T-helper 1 cell (primary cell): ENCODE measurements around the gene TMPRSS4.

Source experiments
- DNase-seq, 5 donors: peaks; one replicate each; pipeline ENCODE4 v3.0.0-alpha.2; 2012 to 2020

TMPRSS4 gene

DNA sequence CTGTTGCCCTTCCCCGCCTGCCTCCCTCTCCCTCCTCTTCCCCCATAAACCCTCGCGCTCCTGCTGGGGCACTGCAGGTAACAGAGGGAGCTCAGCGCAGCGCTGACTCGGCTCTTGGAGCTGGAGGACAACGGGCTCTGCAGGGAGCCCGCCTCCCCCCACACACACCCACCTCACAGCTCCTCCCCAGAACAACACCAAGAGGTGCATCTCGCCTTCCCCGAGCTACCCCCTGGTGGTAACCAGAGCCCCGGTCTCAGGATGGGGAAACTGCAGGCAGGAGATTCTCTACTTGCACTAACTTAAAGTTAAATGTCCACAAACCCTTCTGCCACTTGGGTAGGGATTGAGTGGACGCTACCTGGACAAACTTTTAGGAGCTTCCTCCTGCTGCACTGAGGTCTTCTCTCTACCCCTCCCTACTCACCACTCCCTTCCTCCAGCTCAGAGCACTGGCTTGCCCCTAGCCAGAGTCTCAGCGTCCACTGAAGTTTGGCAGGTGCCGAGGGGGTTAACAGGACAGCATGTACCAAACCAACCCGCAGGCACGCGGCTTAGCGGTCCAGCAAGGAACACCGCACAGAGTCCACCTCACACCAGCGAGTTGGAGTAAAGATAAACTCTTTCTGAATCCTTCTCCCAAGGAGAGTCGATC, 79.8 kb downstream of the TMPRSS4 start:
- no peak for DNase-seq

DNA sequence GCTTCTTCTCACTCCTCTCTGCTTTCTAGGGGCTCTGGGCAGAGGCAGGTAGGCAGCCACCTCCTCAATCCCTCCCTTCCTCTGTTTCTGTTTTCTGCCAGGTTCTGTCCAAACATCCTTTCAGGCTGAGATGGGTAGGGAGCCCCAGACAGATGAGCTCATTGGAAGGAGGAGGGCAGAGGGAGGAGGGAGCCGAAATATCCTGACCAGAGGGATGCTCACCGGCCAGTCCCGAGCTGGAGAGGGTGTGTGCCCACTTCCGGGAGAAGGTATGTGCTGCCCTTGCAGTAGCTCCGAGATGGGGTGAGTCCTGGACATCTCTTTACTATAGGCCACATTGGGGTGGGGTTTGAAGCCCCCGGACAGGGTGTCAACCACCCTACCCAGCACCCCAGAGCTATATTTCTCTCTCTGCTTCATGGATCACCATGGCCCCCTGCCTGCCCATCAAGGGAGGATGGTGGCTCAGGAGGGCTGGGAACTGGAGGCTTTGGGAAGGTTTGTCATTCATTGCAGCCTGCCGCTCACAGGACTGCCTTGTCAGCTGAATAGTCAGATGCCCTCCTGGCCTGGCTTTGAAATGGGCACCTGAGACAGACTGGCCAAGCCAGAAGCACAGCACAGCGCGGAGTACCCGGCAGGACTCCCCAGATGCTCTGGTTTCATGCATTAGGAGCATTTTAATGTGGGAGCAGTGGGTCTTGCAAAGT, 80.5 kb downstream of the TMPRSS4 start:
- no peak for DNase-seq

DNA sequence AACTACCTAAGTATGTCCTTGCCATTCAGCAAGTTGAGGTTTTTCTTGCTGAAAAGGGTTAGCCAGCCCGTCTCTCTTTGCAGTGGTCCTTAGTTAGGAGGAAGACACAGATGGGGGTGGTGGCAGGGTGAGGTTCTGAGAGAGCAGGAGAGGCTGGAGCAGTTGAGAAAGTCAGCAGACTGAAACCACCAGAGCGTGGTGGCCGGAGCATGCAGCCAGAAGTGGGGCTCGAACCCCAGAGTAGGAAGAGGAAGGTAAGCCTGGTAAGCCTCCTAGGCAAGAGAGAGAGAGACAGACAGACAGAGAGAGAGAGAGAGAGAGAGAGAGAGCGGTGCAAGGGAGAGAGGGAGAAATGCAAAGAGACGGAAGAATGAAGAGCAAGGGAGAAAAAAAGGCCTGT, 84.9 kb downstream of the TMPRSS4 start:
- DNase-seq: no peak

- DNase-seq: no peak
Measured at GRCh38 chr11:118162846-118163245, 86.0 kb downstream of the TMPRSS4 start.

- DNase-seq: no peak
Measured at GRCh38 chr11:118163494-118163893, 86.6 kb downstream of the TMPRSS4 start.

- no peak for DNase-seq
Measured at GRCh38 chr11:118164885-118165284, 88.0 kb downstream of the TMPRSS4 start.

DNA sequence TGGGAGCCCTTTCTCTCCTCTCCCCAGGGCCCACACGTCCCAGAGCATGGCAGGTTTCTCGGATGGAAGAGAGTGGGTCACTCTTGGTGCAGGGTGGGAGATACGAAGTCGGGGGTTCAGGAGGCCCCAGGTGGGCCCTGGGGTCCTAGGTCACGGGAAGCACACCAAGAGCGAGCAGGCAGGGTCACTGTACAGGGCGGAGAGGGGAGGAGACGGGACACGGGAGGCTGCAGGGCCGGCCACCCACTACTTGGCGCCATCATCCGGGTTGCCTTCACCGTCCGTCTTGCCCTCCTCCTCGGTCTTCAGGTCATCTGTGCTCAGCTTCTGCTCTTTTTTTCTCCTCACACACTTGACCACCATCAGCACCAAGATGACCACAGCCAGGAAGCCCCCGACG, 89.8 kb downstream of the TMPRSS4 start:
- DNase-seq: no peak

DNA sequence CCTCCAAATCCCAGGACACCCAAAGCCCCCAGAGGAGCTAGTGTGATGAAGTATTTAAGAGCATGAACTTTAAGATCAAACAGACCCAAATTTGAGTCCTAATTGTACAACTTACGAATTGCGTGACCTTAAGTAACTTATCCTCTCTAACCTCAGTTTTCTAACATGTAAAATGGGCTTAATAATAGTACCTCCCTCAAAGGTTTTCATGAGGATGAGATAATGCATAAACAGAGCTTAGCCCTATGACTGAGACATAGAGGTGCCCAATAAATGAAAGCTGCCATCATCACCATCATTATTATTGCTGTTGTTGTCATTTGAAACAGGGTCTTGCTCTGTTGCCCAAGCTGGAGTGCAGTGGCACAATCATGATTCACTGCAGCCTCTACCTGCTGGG, 90.4 kb downstream of the TMPRSS4 start:
- no peak for DNase-seq

DNA sequence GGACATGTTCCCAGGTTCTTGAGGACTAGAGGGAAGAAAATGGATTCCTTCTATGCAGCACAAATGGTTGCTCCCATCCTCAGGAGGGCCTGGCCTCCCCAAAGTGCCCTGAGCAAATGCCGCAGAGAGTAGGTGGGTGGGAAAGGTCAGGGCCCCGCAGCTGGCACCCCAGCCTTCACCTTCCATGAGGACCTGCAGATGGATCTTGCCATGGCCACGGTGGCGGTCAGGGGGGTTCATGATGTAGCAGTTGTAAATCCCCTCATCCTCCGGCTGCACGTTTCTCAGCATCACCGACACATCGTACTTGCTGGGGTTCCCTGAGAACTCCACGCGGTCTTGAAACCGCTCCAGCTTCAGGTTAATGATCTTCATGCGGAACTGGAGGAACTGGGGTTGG, 91.0 kb downstream of the TMPRSS4 start:
- DNase-seq: no peak

DNA sequence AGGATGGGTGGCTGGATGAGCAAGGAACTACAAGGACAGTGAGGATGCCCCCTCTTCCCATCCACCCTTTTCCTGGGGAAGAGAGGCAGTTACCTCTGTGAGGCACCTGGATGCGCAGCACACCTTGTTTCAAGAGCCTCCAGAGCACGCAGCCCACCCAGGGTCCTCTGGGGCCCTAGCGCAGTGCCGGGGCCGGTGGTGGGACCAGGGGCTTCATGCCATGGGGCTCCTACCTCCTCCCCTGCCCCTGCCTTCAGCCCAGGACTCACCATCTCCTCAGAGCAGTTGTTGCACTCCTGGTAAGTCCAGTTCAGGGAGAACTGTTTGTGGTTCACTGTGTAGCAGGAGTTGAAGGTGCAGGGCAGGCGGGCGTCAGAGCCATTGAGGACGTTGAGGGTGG, 91.4 kb downstream of the TMPRSS4 start:
- no peak for DNase-seq

DNA sequence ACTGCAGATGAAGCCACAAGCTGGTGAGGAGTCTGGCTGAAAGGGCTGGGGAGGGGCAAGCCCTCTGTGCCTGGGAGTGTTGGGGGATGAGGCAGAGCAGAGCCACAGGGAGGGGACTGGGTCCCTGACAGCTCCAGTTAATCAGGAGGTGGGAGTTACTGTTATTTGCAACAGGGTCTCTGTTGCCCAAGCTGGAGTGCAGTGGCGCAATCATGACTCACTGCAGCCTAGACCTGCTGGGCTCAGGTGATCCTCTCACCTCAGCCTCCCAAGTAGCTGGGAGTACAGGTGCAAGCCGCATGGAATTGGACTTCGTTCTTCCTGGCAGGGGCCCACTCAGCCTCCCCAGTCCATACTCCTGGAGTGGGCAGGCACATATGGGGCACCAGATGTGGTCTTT, 91.9 kb downstream of the TMPRSS4 start:
- DNase-seq: no peak

GRCh38 chr11:118169300-118170140, 92.6 kb downstream of the TMPRSS4 start:
- DNase-seq: no peak

- DNase-seq: no peak
Measured at GRCh38 chr11:118170231-118170630, 93.4 kb downstream of the TMPRSS4 start.

GRCh38 chr11:118170882-118171268, 94.0 kb downstream of the TMPRSS4 start:
- DNase-seq: no peak
